AG04450 (cell line): ENCODE measurements around the gene CCIN. TPM values are rescaled to one million over a fixed set of nuclear protein-coding genes. Genes with fewer than 3 reads are reported as not detected.

Experiments used
- CTCF ChIA-PET: fragments of 300-600, 350-600 bp; formaldehyde crosslinking; extraction: SDS; loops from one replicate; lab custom pipeline; 2022; ENCODE audit warnings: antibody characterized with exemption, inconsistent platforms; lab: Charles Lee
- POLR2A ChIA-PET: fragments of 350-600 bp; formaldehyde crosslinking; extraction: SDS; loops from one replicate; lab custom pipeline; 2021; ENCODE audit warnings: antibody characterized with exemption, inconsistent platforms; lab: Yijun Ruan, JAX
- DNase-seq: peaks from one replicate; pipeline ENCODE4 v3.0.0-alpha.2; 2011; ENCODE audit warnings: low read depth, low spot score
- H3K27ac ChIP-seq: one replicate; pipeline ENCODE4 v1.5.1; 2012; ENCODE audit warnings: low read depth, low read length, control low read depth
- H3K27me3 ChIP-seq: one replicate; pipeline ENCODE4 v1.6.0; 2012; ENCODE audit warnings: low read length; ENCODE audit not compliant: control insufficient read depth, insufficient read depth
- H3K4me3 ChIP-seq: 2 replicates; pipeline ENCODE4 v1.5.1; 2011; ENCODE audit warnings: mild to moderate bottlenecking, low read depth, low read length, control low read depth
- H3K9me3 ChIP-seq: 2 replicates; pipeline ENCODE4 v1.5.1; 2012; ENCODE audit warnings: low read length; ENCODE audit not compliant: control insufficient read depth, insufficient read depth
- CTCF ChIP-seq: IDR thresholded peaks from 2 replicates; pipeline ENCODE4 v1.5.1; 2011; ENCODE audit warnings: low read depth, low read length, control low read depth, inconsistent platforms
- polyA plus RNA-seq: library from polyadenylated mRNA; depleted of rRNA; stranded (reverse); fragments of >200 nt; gene quantifications from 2 replicates; pipeline ENCODE4 v1.2.3, GENCODE V29; 2011

Gene CCIN
- polyA plus RNA-seq, 1 experiment, result 0.48 TPM

DNA sequence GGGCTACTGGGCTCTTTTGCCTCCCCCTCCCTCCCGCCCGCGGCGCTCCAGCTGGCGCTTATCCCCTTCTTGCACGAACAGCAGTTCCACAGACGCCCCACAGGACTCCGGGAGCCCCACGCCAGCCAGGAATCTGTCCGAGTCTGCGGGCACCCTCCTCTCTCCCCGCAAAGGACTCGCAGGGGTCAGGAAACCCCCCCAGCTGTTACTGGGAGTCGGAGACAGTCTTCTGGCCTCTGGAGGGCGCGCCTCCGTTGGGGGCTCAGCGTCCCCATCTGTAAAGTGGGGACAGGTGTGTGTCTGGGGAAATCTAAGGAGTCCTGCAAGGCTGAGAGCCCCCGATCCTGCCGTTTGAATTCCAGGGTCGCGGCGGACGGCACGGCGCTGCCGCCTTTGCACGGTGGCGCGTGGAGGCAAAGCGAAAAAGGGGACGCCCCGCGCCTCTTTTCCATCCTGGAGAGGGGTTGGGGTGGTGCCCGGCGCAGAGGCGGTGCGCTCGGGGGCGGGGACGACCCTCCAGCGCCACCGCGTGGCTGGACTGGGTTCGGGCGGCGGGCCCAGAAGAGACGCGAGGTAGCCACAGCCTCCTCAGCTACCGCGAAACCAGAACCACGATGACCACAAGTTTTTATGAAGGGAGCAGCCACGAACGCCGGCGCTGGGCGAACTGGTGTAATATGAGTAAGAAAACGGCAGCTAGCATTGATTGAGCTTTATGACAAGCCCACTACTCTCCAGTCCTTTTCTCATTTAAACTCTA lies 2.8 kb upstream of the CCIN start:
- H3K27me3 ChIP-seq, result no peaks in the 10 kb centered on the region
- TF ChIP-seq CTCF, result peak; percentile 84
- ChIA-PET POLR2A (interaction anchor here (0.7 to 1.8 kb wide), 9 partner anchors 18 to 1095 kb away, joined by 3 to 7 read pairs (median 5); partner anchors contain the start of genes CLTA and GLIPR2), CTCF (interaction anchor here (0.5 to 3.3 kb wide), 35 partner anchors 11 to 288 kb away, joined by 3 to 18 read pairs (median 4); partner anchors contain the start of gene CLTA)
- DNase-seq, result no peak
- H3K9me3 ChIP-seq, result peaks cover 3% of the 10 kb centered on the region; the same call in 1 of the 2 replicates
- H3K27ac ChIP-seq, result no peak overlapping the region
- H3K4me3 ChIP-seq, result peak overlapping the region; percentile 63

DNA sequence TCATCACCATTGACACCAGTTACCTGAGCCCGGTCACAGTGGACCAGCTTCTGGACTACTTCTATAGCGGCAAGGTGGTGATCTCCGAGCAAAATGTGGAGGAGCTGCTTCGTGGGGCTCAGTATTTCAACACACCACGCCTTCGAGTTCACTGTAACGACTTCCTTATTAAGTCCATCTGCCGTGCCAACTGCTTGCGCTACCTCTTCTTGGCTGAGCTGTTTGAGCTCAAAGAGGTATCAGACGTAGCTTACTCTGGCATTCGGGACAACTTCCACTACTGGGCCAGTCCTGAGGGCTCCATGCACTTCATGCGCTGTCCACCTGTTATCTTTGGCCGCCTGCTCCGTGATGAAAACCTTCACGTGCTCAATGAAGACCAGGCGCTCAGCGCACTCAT lies 520 bp downstream of the CCIN start:
- peaks cover 3% of the 10 kb centered on the region; the same call in 1 of the 2 replicates for H3K9me3 ChIP-seq
- H3K27ac ChIP-seq, result no peak overlapping the region
- no peak for TF ChIP-seq CTCF
- ChIA-PET CTCF (interaction anchor here (0.8 kb wide), 1 partner anchor 20 kb away, joined by 3 read pairs; no protein-coding TSS in a partner anchor), POLR2A (no interaction called here)
- no peak overlapping the region for H3K4me3 ChIP-seq
- no peaks in the 10 kb centered on the region for H3K27me3 ChIP-seq
- DNase-seq, result no peak

- Histone ChIP-seq H3K27ac (no peak overlapping the region), H3K4me3 (no peak overlapping the region), H3K9me3 (peaks cover 3% of the 10 kb centered on the region; the same call in 1 of the 2 replicates), H3K27me3 (no peaks in the 10 kb centered on the region)
- no peak for DNase-seq
- no peak for TF ChIP-seq CTCF
- ChIA-PET CTCF (no interaction called here), POLR2A (no interaction called here)
Observed at GRCh38 chr9:36170531-36170930, 1.3 kb downstream of the CCIN start.

- no peaks in the 10 kb centered on the region for H3K27me3 ChIP-seq
- no peak for TF ChIP-seq CTCF
- H3K9me3 ChIP-seq, result peaks cover 3% of the 10 kb centered on the region; the same call in 1 of the 2 replicates
- no peak overlapping the region for H3K4me3 ChIP-seq
- no peak for DNase-seq
- H3K27ac ChIP-seq, result no peak overlapping the region
- ChIA-PET CTCF (interaction anchor here (2.1 kb wide), 1 partner anchor 16 kb away, joined by 7 read pairs; the partner anchor contains the start of gene CLTA), POLR2A (no interaction called here)
Observed at GRCh38 chr9:36173861-36174260, 4.7 kb downstream of the CCIN start.

- TF ChIP-seq CTCF, result no peak
- no peaks in the 10 kb centered on the region for H3K27me3 ChIP-seq
- ChIA-PET POLR2A (no interaction called here), CTCF (interaction anchor here (2.1 kb wide), 1 partner anchor 16 kb away, joined by 7 read pairs; the partner anchor contains the start of gene CLTA)
- H3K9me3 ChIP-seq, result peaks cover 3% of the 10 kb centered on the region; the same call in 1 of the 2 replicates
- no peak overlapping the region for H3K4me3 ChIP-seq
- no peak overlapping the region for H3K27ac ChIP-seq
- no peak for DNase-seq
Observed at GRCh38 chr9:36174271-36174670, 5.1 kb downstream of the CCIN start.
